PFSK-1 (cell line): ENCODE data around the gene BAHD1.

Experiments used
- FOXP2 ChIP-seq: optimal IDR thresholded peaks from 2 replicates; pipeline ENCODE3; 2011; ENCODE audit warnings: borderline replicate concordance, control low read depth, inconsistent platforms; ENCODE audit not compliant: insufficient read depth; ENCODE audit errors: extremely low read length, extremely low read depth
- POLR2AphosphoS5 ChIP-seq: IDR thresholded peaks from 2 replicates; pipeline ENCODE4 v1.6.1; 2012; ENCODE audit warnings: low read depth, mild to moderate bottlenecking, control low read depth, low read length, moderate library complexity
- SIN3A ChIP-seq: IDR thresholded peaks from 2 replicates; pipeline ENCODE4 v1.6.1; 2012; ENCODE audit warnings: mild to moderate bottlenecking, low read length, moderate library complexity, borderline replicate concordance; ENCODE audit not compliant: insufficient read depth
- TAF1 ChIP-seq: IDR thresholded peaks from 2 replicates; pipeline ENCODE4 v1.6.1; 2012; ENCODE audit warnings: low read length, control low read depth, borderline replicate concordance; ENCODE audit not compliant: insufficient read depth
- TF ChIP-seq, protein P1 (sequence below), 2 experiments: IDR thresholded peaks; 2 replicates each; pipeline versions ENCODE4 v1.6.1 to v1.8.0; 2011 to 2012; ENCODE audit warnings: low read depth in 2 of 2, low read length in 2 of 2, control low read depth in 1 of 2, inconsistent platforms in 1 of 2, mild to moderate bottlenecking in 1 of 2, moderate library complexity in 1 of 2; ENCODE audit not compliant: insufficient read depth in 1 of 2

BAHD1 gene

DNA sequence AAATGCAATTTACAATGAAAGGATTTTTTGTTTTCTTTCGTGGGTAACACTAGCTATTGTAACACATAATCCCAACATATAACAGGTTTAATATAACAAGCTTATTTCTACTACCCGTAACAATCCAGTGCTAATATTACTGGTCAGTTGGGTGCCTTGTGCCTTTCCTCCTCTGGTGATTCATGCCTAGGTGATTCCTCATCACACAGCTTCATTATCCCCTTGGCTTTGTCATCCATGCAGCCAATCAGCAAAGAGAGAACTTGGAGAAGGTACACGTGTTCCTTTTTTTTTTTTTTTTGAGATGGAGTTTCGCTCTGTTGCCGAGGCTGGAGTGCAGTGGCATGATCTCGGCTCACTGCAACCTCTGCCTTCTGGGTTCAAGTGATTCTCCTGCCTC lies 60.7 kb downstream of the BAHD1 start:
- TF ChIP-seq FOXP2 (no peak), TAF1 (no peak), SIN3A (no peak)
- TF ChIP-seq, protein P1, sequence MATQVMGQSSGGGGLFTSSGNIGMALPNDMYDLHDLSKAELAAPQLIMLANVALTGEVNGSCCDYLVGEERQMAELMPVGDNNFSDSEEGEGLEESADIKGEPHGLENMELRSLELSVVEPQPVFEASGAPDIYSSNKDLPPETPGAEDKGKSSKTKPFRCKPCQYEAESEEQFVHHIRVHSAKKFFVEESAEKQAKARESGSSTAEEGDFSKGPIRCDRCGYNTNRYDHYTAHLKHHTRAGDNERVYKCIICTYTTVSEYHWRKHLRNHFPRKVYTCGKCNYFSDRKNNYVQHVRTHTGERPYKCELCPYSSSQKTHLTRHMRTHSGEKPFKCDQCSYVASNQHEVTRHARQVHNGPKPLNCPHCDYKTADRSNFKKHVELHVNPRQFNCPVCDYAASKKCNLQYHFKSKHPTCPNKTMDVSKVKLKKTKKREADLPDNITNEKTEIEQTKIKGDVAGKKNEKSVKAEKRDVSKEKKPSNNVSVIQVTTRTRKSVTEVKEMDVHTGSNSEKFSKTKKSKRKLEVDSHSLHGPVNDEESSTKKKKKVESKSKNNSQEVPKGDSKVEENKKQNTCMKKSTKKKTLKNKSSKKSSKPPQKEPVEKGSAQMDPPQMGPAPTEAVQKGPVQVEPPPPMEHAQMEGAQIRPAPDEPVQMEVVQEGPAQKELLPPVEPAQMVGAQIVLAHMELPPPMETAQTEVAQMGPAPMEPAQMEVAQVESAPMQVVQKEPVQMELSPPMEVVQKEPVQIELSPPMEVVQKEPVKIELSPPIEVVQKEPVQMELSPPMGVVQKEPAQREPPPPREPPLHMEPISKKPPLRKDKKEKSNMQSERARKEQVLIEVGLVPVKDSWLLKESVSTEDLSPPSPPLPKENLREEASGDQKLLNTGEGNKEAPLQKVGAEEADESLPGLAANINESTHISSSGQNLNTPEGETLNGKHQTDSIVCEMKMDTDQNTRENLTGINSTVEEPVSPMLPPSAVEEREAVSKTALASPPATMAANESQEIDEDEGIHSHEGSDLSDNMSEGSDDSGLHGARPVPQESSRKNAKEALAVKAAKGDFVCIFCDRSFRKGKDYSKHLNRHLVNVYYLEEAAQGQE (IDR thresholded peaks at IDR 0.05; ENCODE audit: insufficient read depth in 1 of 2, low read depth in 2 of 2, low read length in 2 of 2), result no peak

- peak; percentile 33 for TF ChIP-seq FOXP2
- 0 out of 2 replicates have a peak, but pooled peaks have one; percentile 24 for TF ChIP-seq TAF1
- TF ChIP-seq SIN3A, result no peak
- TF ChIP-seq POLR2AphosphoS5, result no peak
- TF ChIP-seq, protein P1 (IDR thresholded peaks at IDR 0.05; ENCODE audit: insufficient read depth in 1 of 2, low read depth in 2 of 2, low read length in 2 of 2), result no peak
Measured at GRCh38 chr15:40506964-40507571, 66.3 kb downstream of the BAHD1 start.

DNA sequence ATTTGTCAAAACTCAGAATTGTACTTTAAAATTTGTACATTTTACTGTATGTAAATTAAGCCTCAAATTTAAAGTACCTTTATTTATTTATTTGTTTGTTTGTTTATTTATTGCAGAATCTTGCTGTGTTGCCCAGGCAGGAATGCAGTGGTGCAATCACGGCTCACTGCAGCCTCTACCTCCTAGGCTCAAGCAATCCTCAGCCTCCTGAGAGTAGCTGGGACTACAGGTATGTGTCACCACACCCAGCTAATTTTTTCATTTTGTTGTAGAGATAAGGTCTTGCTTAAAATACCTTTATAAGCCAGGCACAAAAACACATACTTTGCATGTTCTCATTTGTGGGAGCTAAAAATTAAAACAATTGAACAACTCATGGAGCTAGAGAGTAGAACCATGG lies 67.5 kb downstream of the BAHD1 start:
- no peak for TF ChIP-seq TAF1
- no peak for TF ChIP-seq FOXP2
- TF ChIP-seq, protein P1 (IDR thresholded peaks at IDR 0.05; ENCODE audit: insufficient read depth in 1 of 2, low read depth in 2 of 2, low read length in 2 of 2), result no peak
- no peak for TF ChIP-seq POLR2AphosphoS5
- TF ChIP-seq SIN3A, result no peak

DNA sequence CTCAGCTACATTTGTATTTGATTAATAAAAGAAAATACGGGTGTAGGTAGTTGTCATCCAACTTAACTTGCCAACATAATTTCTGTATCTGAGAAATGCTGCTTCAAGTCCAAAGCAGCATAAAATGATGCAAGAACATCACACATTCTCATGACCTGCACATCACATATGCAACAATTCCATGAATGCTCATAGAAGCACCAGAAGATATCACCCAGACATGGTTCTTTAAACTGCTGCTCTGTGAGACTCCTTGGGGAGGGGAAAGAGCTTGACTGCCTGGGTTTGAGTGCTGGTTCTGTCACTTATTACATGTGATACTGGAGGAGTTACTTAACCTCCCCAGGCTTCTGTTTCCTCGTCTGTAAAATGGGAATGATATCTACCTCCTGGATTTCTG lies 69.4 kb downstream of the BAHD1 start:
- TF ChIP-seq TAF1, result no peak
- no peak for TF ChIP-seq FOXP2
- no peak for TF ChIP-seq SIN3A
- TF ChIP-seq POLR2AphosphoS5, result no peak
- TF ChIP-seq, protein P1 (IDR thresholded peaks at IDR 0.05; ENCODE audit: insufficient read depth in 1 of 2, low read depth in 2 of 2, low read length in 2 of 2), result no peak

DNA sequence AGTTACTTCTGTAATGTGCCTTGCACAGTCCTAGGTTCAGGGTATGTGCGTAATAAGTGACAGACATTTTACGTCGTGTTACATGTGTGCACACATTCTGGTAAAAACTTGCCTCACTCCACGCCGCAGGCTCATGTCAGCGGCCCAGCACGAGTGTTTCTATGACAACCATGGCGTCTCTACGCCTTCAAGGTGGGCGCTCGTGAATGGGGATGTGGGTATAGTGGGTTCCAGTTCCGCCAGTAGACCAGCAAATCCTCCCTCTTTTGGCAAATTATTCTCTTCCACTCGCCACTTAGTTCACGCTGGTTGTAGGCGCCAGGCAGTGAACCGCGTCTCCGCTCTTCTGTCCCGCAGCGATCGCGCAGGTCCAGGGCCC lies 70.3 kb downstream of the BAHD1 start:
- TF ChIP-seq SIN3A (no peak), FOXP2 (no peak), POLR2AphosphoS5 (no peak), TAF1 (no peak)
- TF ChIP-seq, protein P1 (IDR thresholded peaks at IDR 0.05; ENCODE audit: insufficient read depth in 1 of 2, low read depth in 2 of 2, low read length in 2 of 2), result no peak
